ENCODE data around the gene CAMK2B. TPM values are rescaled to one million over a fixed set of nuclear protein-coding genes. Genes with fewer than 3 reads are reported as not detected.

CAMK2B gene
- total and polyA plus RNA-seq, 2 of the 13 experiments (the other 11 are each of a cell fraction or from before 2014, with no cell fraction given) = 0.27 to 0.48 TPM

DNA sequence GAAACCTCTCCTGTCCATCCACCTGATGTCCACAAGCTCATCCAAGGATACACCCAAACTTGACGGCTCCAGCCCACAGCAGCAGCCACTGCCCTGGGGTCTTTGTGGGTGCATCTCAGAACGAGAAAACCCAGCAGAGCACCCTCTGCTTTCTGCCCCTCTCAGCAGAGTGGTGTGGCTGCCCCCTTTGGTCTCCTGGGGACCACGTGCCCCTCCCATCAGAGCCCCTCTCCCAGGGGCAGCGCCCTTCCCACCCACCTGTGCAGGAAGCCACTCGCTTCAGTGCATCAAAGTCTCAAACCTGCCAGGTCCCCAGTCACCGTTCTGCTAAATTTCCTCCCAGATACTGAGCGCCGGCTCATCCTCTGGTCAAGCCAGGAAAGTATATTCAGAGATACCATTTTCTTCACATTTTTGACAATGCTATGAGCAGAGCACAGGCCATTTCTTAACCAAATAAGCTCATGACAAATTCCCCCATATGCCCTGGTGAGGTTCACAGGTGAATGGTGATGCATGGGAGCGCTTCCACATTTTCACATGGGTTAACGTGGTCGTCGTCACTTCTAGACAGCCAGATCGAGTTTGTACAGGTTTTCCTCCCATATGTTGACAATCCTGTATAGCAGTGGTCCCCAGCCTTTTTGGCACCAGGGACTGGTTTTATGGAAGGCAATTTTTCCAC lies 32.4 kb downstream of the CAMK2B start:
- intact Hi-C loops (cut with micrococcal nuclease; ENCODE audit: unreplicated experiment) = no loop called here
- POLR2A ChIA-PET = no interaction called here

More for the DNA sequence above, 32.4 kb downstream of the CAMK2B start:
- H3K79me2 ChIP-seq (ENCODE audit: insufficient read depth, low read length) = no peaks in the 10 kb centered on the region
- H3K27ac ChIP-seq (ENCODE audit: extremely low read length, insufficient read depth, low read length) = no peak overlapping the region
- CTCF ChIA-PET (ENCODE audit: low intra/inter-chr PET ratio, low total read pairs) = no interaction called here
- DNase-seq (ENCODE audit: low spot score) (no peak), FAIRE-seq (no peak), ATAC-seq (no peak)
- H3K4me1 ChIP-seq (ENCODE audit: insufficient read depth, low read length) = no peaks in the 10 kb centered on the region
- H2AFZ ChIP-seq (ENCODE audit: low read length) = no peak overlapping the region
- no peaks in the 10 kb centered on the region for H3K9me3 ChIP-seq (ENCODE audit: low read length)
- H3K4me2 ChIP-seq (ENCODE audit: low read depth, low read length) = no peak overlapping the region
- WGBS (ENCODE audit: low lambda C conversion rate) = 12% methylated on average over 10 of the region's 13 CpGs
- BruUV-seq (replicated peaks) = no TSS peak
- H3K9ac ChIP-seq (ENCODE audit: insufficient read depth, low read depth, low read length) = no peak overlapping the region
- peaks cover 7 to 72% of the 10 kb centered on the region in 2 experiments; a peak in 4 of 5 replicates for H3K27me3 ChIP-seq (ENCODE audit: control insufficient read depth in 1 of 2, insufficient read depth in 2 of 2, low read length in 2 of 2)
- no peak overlapping the region for H3K4me3 ChIP-seq (replicated peaks in 1 of 3; ENCODE audit: insufficient read depth in 1 of 3, low read depth in 2 of 3, low read length in 3 of 3)
- no peaks in the 10 kb centered on the region for H3K36me3 ChIP-seq (replicated peaks in 1 of 2; ENCODE audit: control insufficient read depth in 1 of 2, insufficient read depth in 2 of 2, low read length in 2 of 2)
- TF ChIP-seq ZHX2 (IDR thresholded peaks at IDR 0.05; ENCODE audit: low read depth) = no peak
- TF ChIP-seq ZHX2 (CRISPR knock-in tag; IDR thresholded peaks at IDR 0.05; ENCODE audit: borderline replicate concordance) = no peak
- no peak for TF ChIP-seq STAG1 (CRISPR knock-in tag; IDR thresholded peaks at IDR 0.05)
- TF ChIP-seq YY1 (IDR thresholded peaks at IDR 0.05; ENCODE audit: insufficient read depth, insufficient replicate concordance, low read depth, low read length) = no peak
- in situ Hi-C loops (cut with HindIII; ENCODE audit: extremely low pct_ligation_motif_present, low pct_unique_long_range_greater_than_20kb) = no loop called here
- no peaks in the 10 kb centered on the region for H4K20me1 ChIP-seq (ENCODE audit: insufficient read depth, low read length)
